HepG2 (cell line): ENCODE results near the gene STPG2. TPM values are rescaled to one million over a fixed set of nuclear protein-coding genes. Genes with fewer than 3 reads are reported as not detected.

Experiments
- ATAC-seq: fragments of 200-7000 bp; cut with Tn5 transposase; 3 replicates; pipeline ENCODE4 v1.9.1; 2020; ENCODE audit warnings: mild to moderate bottlenecking, moderate library complexity
- BruUV-seq: library from RNA; stranded (reverse); fragments of 400-500 nt; replicated peaks from 2 replicates; lab custom pipeline; 2021; lab: Mats Ljungman, UMichigan
- CTCF ChIA-PET: fragments of 300-600 bp; formaldehyde crosslinking; extraction: SDS; loops from one replicate; lab custom pipeline; 2021; ENCODE audit warnings: low total read pairs, inconsistent platforms, low intra/inter-chr PET ratio; lab: Yijun Ruan, JAX
- POLR2A ChIA-PET: fragments of 350-600 bp; sonication (Branson Sonifier 250); formaldehyde crosslinking; loops from one replicate; lab custom pipeline; 2020; ENCODE audit warnings: antibody characterized with exemption, inconsistent platforms; lab: Yijun Ruan, JAX
- DNase-seq: peaks from one replicate; pipeline ENCODE4 v3.0.0-alpha.2; 2015; ENCODE audit warnings: low spot score
- FAIRE-seq: peaks from 3 replicates; lab custom pipeline; 2011; peaks lifted over from hg19 to GRCh38; lab: Jason Lieb, UNC
- H2AFZ ChIP-seq: one replicate; pipeline ENCODE4 v1.6.1; 2011; ENCODE audit warnings: low read length, inconsistent platforms
- H3K27ac ChIP-seq: fragments of 300-600 bp; 3 replicates; pipeline ENCODE4 v1.8.0; 2011; ENCODE audit warnings: mixed run types, mild to moderate bottlenecking, mixed read lengths, low read length, inconsistent platforms; ENCODE audit not compliant: insufficient read depth; ENCODE audit errors: extremely low read length
- H3K27me3 ChIP-seq, 2 experiments: fragments of 200-600 bp in 1 of 2; 2 replicates in 1 of 2; 3 replicates in 1 of 2; pipeline versions ENCODE4 v1.6.0 to v1.8.0; 2011; ENCODE audit warnings: low read length in 2 of 2, mild to moderate bottlenecking in 2 of 2, moderate library complexity in 2 of 2, inconsistent platforms in 1 of 2; ENCODE audit not compliant: insufficient read depth in 2 of 2, control insufficient read depth in 1 of 2
- H3K36me3 ChIP-seq, 2 experiments: fragments of 200-600 bp in 1 of 2; replicated peaks in 1 of 2; 2 replicates in 1 of 2; 3 replicates in 1 of 2; pipeline versions ENCODE4 v1.5.1 to v1.8.0; 2011; ENCODE audit warnings: low read length in 2 of 2, inconsistent platforms in 1 of 2; ENCODE audit not compliant: insufficient read depth in 2 of 2, control insufficient read depth in 1 of 2
- H3K4me1 ChIP-seq: 2 replicates; pipeline ENCODE4 v1.5.1; 2012; ENCODE audit warnings: low read length, inconsistent platforms; ENCODE audit not compliant: insufficient read depth
- H3K4me2 ChIP-seq: 2 replicates; pipeline ENCODE4 v1.6.0; 2011; ENCODE audit warnings: low read depth, low read length, inconsistent platforms
- H3K4me3 ChIP-seq, 3 experiments: fragments of 200-600 bp in 1 of 3; sonication (generic), shearing (Covaris generic) in 1 of 3; replicated peaks in 1 of 3; 2 replicates each; pipeline ENCODE4 v1.5.1; 2011 to 2016; ENCODE audit warnings: low read length in 3 of 3, inconsistent platforms in 2 of 3, low read depth in 2 of 3, mild to moderate bottlenecking in 2 of 3, control low read depth in 1 of 3, mixed read lengths in 1 of 3; ENCODE audit not compliant: insufficient read depth in 1 of 3
- H3K79me2 ChIP-seq: one replicate; pipeline ENCODE4 v1.6.1; 2011; ENCODE audit warnings: low read length, inconsistent platforms; ENCODE audit not compliant: insufficient read depth
- H3K9ac ChIP-seq: 2 replicates; pipeline ENCODE4 v1.6.0; 2011; ENCODE audit warnings: mild to moderate bottlenecking, low read depth, low read length, inconsistent platforms; ENCODE audit not compliant: insufficient read depth
- H3K9me3 ChIP-seq: 2 replicates; pipeline ENCODE4 v1.5.1; 2012; ENCODE audit warnings: mild to moderate bottlenecking, low read length
- H4K20me1 ChIP-seq: 2 replicates; pipeline ENCODE4 v1.6.0; 2011; ENCODE audit warnings: inconsistent platforms, mild to moderate bottlenecking, low read length, moderate library complexity; ENCODE audit not compliant: insufficient read depth
- ARNT ChIP-seq: fragments of 450-650 bp; IDR thresholded peaks from 2 replicates; pipeline ENCODE4 v1.6.1; 2017
- MTF2 ChIP-seq: sonication (generic); formaldehyde crosslinking; IDR thresholded peaks from 2 replicates; pipeline ENCODE4 v1.5.0; 2020; ENCODE audit warnings: missing genetic modification reagents, borderline replicate concordance
- NFIB ChIP-seq: sonication (generic); formaldehyde crosslinking; IDR thresholded peaks from 2 replicates; pipeline ENCODE4 v1.9.0; 2021; ENCODE audit warnings: missing genetic modification reagents, mild to moderate bottlenecking, borderline replicate concordance
- SAFB2 ChIP-seq: sonication (generic); formaldehyde crosslinking; IDR thresholded peaks from 2 replicates; pipeline ENCODE4 v1.5.1; 2020; ENCODE audit warnings: missing genetic modification reagents, low read depth, mild to moderate bottlenecking, borderline replicate concordance
- TCF7L2 ChIP-seq: IDR thresholded peaks from 2 replicates; pipeline ENCODE4 v1.6.1; 2011; ENCODE audit warnings: mild to moderate bottlenecking, low read depth, low read length, moderate library complexity
- ZNF891 ChIP-seq: sonication (generic); formaldehyde crosslinking; IDR thresholded peaks from 2 replicates; pipeline ENCODE4 v1.5.0; 2020; ENCODE audit warnings: mild to moderate bottlenecking, missing genetic modification reagents
- WGBS: methylation state at CpG from one replicate; pipeline ENCODE4 v1.1.6; 2017; ENCODE audit warnings: low lambda C conversion rate; 5-methylcytosine and 5-hydroxymethylcytosine counted together
- in situ Hi-C: cut with HindIII; loops from 2 replicates; pipeline ENCODE4 v1.10.0; 2017; ENCODE audit warnings: low pct_unique_long_range_greater_than_20kb; ENCODE audit not compliant: extremely low pct_ligation_motif_present
- intact Hi-C: fragments of 100-400 bp; cut with micrococcal nuclease; formaldehyde crosslinking; loops from one replicate; pipeline ENCODE4 v1.10.0; 2022; ENCODE audit not compliant: unreplicated experiment
- polyA plus RNA-seq, 8 experiments: library from polyadenylated mRNA; depleted of rRNA in 3 of 8; stranded (reverse) in 7 of 8; unstranded in 1 of 8; fragments of >200 nt; fragmentation: Illumina TruSeq in 4 of 8; extraction: Trizol in 4 of 8; gene quantifications; 2 replicates each; pipeline versions ENCODE4 v1.2.1 to v1.2.3, GENCODE V29; 2011 to 2016; ENCODE audit warnings: low read depth in 4 of 8, missing spikeins in 1 of 8, mixed read lengths in 1 of 8; ENCODE audit not compliant: insufficient read depth in 1 of 8
- total RNA-seq, 5 experiments: library from RNA; depleted of rRNA; stranded (reverse); fragments of >200 nt; fragmentation: Illumina TruSeq; extraction: Trizol; gene quantifications; 2 replicates each; pipeline ENCODE4 v1.2.3, GENCODE V29; 2016; ENCODE audit warnings: low read depth in 1 of 5
- TF ChIP-seq, protein P1 (sequence below): sonication (generic); formaldehyde crosslinking; IDR thresholded peaks from 2 replicates; pipeline ENCODE4 v1.4.0; 2020; ENCODE audit warnings: mild to moderate bottlenecking, missing genetic modification reagents
- TF ChIP-seq, protein P2 (sequence below): sonication (generic); formaldehyde crosslinking; IDR thresholded peaks from 2 replicates; pipeline ENCODE4 v1.5.1; 2020; ENCODE audit warnings: missing genetic modification reagents, mild to moderate bottlenecking, borderline replicate concordance
- TF ChIP-seq, protein P3 (sequence below): sonication (generic); formaldehyde crosslinking; IDR thresholded peaks from 2 replicates; pipeline ENCODE4 v1.8.1; 2022; ENCODE audit warnings: low read depth, mild to moderate bottlenecking, missing genetic modification reagents
- TF ChIP-seq, protein P4 (sequence below): sonication (generic); formaldehyde crosslinking; IDR thresholded peaks from 2 replicates; pipeline ENCODE4 v1.4.0; 2020; ENCODE audit warnings: missing genetic modification reagents
- TF ChIP-seq, protein P5 (sequence below): sonication (generic); formaldehyde crosslinking; IDR thresholded peaks from 2 replicates; pipeline ENCODE4 v1.5.1; 2020; ENCODE audit warnings: mild to moderate bottlenecking, missing genetic modification reagents, borderline replicate concordance

Gene STPG2
- total and polyA plus RNA-seq, 2 of the 13 experiments (the other 11 are each of a cell fraction or from before 2014, with no cell fraction given), result 0.07 TPM; not detected in 1

DNA sequence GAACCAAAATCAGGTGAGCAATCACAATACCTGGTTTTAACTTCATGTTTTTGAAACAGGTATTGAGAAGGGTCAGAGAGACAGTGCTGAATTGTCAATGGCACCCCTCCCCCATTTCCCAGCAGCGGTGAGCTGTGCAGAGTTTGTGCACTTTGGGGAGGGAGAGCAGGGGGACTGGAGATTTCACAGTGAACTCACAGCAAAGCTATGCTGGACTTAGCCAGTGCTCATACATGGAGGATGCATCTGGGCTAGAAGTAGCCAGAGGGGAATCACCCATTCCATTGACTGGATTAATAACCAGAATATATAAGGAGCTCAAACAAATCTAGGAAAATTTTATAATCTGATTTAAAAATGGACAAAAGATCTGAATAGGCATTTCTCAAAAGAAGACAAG lies 612.6 kb downstream of the STPG2 start:
- no peak for FAIRE-seq
- BruUV-seq, result no TSS peak
- Histone ChIP-seq H3K4me3 (no peak overlapping the region), H3K79me2 (no peaks in the 10 kb centered on the region), H3K27me3 (no peaks in the 10 kb centered on the region), H3K36me3 (no peaks in the 10 kb centered on the region), H4K20me1 (no peaks in the 10 kb centered on the region), H3K9me3 (peaks cover 26% of the 10 kb centered on the region), H3K27ac (no peak overlapping the region), H3K4me2 (no peak overlapping the region), H2AFZ (no peak overlapping the region), H3K4me1 (no peaks in the 10 kb centered on the region), H3K9ac (no peak overlapping the region)
- intact Hi-C loops, result no loop called here
- ChIA-PET CTCF (no interaction called here), POLR2A (no interaction called here)
- ATAC-seq, result no peak
- in situ Hi-C loops, result no loop called here
- DNase-seq, result no peak
- 0% methylated on average over 1 of the region's 1 CpG for WGBS
- TF ChIP-seq SAFB2 (CRISPR knock-in tag), result no peak
- TF ChIP-seq, protein P1, sequence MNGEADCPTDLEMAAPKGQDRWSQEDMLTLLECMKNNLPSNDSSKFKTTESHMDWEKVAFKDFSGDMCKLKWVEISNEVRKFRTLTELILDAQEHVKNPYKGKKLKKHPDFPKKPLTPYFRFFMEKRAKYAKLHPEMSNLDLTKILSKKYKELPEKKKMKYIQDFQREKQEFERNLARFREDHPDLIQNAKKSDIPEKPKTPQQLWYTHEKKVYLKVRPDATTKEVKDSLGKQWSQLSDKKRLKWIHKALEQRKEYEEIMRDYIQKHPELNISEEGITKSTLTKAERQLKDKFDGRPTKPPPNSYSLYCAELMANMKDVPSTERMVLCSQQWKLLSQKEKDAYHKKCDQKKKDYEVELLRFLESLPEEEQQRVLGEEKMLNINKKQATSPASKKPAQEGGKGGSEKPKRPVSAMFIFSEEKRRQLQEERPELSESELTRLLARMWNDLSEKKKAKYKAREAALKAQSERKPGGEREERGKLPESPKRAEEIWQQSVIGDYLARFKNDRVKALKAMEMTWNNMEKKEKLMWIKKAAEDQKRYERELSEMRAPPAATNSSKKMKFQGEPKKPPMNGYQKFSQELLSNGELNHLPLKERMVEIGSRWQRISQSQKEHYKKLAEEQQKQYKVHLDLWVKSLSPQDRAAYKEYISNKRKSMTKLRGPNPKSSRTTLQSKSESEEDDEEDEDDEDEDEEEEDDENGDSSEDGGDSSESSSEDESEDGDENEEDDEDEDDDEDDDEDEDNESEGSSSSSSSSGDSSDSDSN (CRISPR knock-in tag), result no peak
- TF ChIP-seq, protein P2, sequence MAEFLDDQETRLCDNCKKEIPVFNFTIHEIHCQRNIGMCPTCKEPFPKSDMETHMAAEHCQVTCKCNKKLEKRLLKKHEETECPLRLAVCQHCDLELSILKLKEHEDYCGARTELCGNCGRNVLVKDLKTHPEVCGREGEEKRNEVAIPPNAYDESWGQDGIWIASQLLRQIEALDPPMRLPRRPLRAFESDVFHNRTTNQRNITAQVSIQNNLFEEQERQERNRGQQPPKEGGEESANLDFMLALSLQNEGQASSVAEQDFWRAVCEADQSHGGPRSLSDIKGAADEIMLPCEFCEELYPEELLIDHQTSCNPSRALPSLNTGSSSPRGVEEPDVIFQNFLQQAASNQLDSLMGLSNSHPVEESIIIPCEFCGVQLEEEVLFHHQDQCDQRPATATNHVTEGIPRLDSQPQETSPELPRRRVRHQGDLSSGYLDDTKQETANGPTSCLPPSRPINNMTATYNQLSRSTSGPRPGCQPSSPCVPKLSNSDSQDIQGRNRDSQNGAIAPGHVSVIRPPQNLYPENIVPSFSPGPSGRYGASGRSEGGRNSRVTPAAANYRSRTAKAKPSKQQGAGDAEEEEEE (CRISPR knock-in tag), result no peak
- no peak for TF ChIP-seq ARNT
- TF ChIP-seq, protein P3, sequence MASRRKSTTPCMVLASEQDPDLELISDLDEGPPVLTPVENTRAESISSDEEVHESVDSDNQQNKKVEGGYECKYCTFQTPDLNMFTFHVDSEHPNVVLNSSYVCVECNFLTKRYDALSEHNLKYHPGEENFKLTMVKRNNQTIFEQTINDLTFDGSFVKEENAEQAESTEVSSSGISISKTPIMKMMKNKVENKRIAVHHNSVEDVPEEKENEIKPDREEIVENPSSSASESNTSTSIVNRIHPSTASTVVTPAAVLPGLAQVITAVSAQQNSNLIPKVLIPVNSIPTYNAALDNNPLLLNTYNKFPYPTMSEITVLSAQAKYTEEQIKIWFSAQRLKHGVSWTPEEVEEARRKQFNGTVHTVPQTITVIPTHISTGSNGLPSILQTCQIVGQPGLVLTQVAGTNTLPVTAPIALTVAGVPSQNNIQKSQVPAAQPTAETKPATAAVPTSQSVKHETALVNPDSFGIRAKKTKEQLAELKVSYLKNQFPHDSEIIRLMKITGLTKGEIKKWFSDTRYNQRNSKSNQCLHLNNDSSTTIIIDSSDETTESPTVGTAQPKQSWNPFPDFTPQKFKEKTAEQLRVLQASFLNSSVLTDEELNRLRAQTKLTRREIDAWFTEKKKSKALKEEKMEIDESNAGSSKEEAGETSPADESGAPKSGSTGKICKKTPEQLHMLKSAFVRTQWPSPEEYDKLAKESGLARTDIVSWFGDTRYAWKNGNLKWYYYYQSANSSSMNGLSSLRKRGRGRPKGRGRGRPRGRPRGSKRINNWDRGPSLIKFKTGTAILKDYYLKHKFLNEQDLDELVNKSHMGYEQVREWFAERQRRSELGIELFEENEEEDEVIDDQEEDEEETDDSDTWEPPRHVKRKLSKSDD (CRISPR knock-in tag), result no peak
- no peak for TF ChIP-seq MTF2 (CRISPR knock-in tag)
- no peak for TF ChIP-seq NFIB (CRISPR knock-in tag)
- TF ChIP-seq ZNF891 (CRISPR knock-in tag), result no peak
- TF ChIP-seq, protein P4, sequence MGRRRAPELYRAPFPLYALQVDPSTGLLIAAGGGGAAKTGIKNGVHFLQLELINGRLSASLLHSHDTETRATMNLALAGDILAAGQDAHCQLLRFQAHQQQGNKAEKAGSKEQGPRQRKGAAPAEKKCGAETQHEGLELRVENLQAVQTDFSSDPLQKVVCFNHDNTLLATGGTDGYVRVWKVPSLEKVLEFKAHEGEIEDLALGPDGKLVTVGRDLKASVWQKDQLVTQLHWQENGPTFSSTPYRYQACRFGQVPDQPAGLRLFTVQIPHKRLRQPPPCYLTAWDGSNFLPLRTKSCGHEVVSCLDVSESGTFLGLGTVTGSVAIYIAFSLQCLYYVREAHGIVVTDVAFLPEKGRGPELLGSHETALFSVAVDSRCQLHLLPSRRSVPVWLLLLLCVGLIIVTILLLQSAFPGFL (CRISPR knock-in tag), result no peak
- TF ChIP-seq TCF7L2, result no peak
- TF ChIP-seq, protein P5, sequence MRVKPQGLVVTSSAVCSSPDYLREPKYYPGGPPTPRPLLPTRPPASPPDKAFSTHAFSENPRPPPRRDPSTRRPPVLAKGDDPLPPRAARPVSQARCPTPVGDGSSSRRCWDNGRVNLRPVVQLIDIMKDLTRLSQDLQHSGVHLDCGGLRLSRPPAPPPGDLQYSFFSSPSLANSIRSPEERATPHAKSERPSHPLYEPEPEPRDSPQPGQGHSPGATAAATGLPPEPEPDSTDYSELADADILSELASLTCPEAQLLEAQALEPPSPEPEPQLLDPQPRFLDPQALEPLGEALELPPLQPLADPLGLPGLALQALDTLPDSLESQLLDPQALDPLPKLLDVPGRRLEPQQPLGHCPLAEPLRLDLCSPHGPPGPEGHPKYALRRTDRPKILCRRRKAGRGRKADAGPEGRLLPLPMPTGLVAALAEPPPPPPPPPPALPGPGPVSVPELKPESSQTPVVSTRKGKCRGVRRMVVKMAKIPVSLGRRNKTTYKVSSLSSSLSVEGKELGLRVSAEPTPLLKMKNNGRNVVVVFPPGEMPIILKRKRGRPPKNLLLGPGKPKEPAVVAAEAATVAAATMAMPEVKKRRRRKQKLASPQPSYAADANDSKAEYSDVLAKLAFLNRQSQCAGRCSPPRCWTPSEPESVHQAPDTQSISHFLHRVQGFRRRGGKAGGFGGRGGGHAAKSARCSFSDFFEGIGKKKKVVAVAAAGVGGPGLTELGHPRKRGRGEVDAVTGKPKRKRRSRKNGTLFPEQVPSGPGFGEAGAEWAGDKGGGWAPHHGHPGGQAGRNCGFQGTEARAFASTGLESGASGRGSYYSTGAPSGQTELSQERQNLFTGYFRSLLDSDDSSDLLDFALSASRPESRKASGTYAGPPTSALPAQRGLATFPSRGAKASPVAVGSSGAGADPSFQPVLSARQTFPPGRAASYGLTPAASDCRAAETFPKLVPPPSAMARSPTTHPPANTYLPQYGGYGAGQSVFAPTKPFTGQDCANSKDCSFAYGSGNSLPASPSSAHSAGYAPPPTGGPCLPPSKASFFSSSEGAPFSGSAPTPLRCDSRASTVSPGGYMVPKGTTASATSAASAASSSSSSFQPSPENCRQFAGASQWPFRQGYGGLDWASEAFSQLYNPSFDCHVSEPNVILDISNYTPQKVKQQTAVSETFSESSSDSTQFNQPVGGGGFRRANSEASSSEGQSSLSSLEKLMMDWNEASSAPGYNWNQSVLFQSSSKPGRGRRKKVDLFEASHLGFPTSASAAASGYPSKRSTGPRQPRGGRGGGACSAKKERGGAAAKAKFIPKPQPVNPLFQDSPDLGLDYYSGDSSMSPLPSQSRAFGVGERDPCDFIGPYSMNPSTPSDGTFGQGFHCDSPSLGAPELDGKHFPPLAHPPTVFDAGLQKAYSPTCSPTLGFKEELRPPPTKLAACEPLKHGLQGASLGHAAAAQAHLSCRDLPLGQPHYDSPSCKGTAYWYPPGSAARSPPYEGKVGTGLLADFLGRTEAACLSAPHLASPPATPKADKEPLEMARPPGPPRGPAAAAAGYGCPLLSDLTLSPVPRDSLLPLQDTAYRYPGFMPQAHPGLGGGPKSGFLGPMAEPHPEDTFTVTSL (CRISPR knock-in tag), result no peak
